ENCODE data around the gene RNPEPL1. TPM values are rescaled to one million over a fixed set of nuclear protein-coding genes. Genes with fewer than 3 reads are reported as not detected.
A peak's percentile ranks its signal among the peaks of the same experiment; 100 is the strongest.

Gene RNPEPL1
- total RNA-seq, 2 donors from 2014 or later = 22.6 to 51.2 TPM

GRCh38 chr2:240601061-240601830 lies 33.0 kb downstream of the RNPEPL1 start:
- Mint-ChIP-seq H3K27ac (peak overlapping the region in 1 of 2 donors; percentile 74), H3K9me3 (no peaks in the 10 kb centered on the region), H3K36me3 (no peaks in the 10 kb centered on the region)
- no peak for DNase-seq (ENCODE audit: low spot score in 2 of 2)
- ATAC-seq = no peak

- Mint-ChIP-seq H3K36me3 (no peaks in the 10 kb centered on the region), H3K9me3 (no peaks in the 10 kb centered on the region), H3K27ac (peak overlapping the region in 1 of 2 donors; percentile 74)
- DNase-seq (ENCODE audit: low spot score in 2 of 2) = no peak
- no peak for ATAC-seq
Measured at GRCh38 chr2:240601831-240602160, 33.5 kb downstream of the RNPEPL1 start.

DNA sequence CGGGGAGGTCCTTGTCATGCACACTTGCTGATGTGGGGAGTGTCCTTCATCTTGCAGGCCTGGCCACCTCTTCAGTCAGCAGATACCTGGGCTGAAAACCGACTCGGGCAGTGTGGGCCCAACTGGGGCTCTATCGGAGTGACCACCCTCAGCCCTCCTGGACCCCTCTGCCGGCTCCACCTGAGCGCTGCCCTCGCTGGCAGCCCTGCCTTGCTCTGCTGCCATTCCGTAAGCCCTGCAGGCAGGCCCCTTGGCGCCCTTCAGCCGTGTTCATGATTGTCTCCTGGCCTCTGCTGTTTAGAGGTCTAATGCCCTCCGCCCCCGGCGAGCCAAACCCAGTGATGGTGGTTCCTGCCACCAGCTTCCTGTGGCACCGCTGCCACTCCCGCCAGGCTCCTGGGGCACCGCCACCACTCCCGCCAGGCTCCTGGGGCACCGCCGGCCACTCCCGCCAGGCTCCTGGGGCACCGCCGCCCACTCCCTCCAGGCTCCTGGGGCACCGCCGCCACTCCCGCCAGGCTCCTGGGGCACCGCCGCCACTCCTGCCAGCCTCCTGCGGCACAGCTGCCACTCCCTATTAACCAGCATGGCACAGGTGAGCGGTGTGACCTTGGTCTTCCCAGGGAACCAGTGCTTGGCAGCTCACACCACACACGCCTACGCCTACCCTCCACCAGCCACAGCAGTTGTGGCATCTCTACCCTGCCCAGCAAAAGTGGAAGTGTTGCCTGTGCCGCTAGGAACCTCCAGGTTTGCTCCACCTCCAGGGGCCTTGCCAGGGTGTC lies 34.2 kb downstream of the RNPEPL1 start:
- Mint-ChIP-seq H3K36me3 (no peaks in the 10 kb centered on the region), H3K27ac (peak overlapping the region in 1 of 2 donors; percentile 74), H3K9me3 (no peaks in the 10 kb centered on the region)
- no peak for ATAC-seq
- DNase-seq (ENCODE audit: low spot score in 2 of 2) = no peak

DNA sequence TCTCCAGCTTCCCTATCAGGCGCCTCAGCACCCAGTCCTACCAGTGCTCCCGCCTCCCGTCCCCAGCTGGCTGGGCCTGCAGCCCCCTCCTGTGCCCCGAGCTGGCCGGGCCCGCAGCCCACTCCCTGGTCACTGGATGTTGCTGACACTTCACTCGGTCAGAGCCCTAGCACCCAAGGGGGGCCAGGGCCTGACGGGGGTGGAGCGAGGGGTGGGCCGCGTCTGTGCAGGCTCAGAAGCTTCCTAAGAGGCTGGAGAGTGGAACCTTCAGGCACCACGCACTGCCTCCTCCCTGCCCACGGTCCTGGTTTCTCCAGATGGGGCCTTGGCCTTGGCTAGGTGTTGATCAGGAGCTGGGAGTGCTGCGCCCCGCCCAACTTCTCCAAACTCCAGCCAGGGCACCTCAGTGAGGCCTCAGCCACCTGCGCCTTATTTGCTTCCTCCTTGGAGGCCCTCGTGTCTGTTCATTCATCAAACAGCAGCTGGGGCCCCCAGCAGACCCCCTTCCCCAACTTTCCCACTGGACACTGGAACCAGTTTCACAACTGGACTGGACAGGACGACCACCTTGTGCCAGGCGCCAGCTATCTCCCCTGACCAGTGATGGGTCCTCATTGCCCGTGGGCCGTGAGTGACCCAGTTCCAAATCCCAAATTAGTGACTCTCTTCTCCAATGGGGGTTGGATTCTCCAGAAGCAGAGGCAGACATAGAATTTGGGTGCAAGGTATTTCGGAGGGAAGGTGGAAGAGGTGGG lies 35.0 kb downstream of the RNPEPL1 start:
- H3K36me3 Mint-ChIP-seq = no peaks in the 10 kb centered on the region
- no peak for DNase-seq (ENCODE audit: low spot score in 2 of 2)
- H3K9me3 Mint-ChIP-seq = no peaks in the 10 kb centered on the region
- no peak for ATAC-seq
- no peak overlapping the region for H3K27ac Mint-ChIP-seq

DNA sequence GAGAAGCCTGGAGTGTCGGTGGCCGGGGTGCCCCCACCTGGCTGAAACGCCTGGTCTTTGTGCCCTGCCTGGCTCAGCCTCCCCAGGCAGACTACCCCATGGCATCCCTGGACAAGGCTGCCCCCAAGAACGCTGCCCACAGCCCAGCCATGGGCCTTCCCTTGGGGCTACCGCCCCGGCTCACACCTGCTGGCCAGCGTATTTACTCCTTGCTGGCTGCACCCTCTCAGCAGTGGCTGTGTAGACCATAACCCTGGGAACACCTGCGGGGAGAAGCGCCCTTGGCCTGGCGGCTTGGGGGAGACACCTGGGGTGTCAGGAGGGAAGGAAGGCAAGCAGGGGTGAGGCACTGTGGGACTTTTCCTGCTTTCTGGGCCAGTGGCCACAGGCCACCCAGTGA lies 35.6 kb downstream of the RNPEPL1 start:
- ATAC-seq = no peak
- Mint-ChIP-seq H3K36me3 (no peaks in the 10 kb centered on the region), H3K9me3 (no peaks in the 10 kb centered on the region), H3K27ac (no peak overlapping the region)
- DNase-seq (ENCODE audit: low spot score in 2 of 2) = no peak

DNA sequence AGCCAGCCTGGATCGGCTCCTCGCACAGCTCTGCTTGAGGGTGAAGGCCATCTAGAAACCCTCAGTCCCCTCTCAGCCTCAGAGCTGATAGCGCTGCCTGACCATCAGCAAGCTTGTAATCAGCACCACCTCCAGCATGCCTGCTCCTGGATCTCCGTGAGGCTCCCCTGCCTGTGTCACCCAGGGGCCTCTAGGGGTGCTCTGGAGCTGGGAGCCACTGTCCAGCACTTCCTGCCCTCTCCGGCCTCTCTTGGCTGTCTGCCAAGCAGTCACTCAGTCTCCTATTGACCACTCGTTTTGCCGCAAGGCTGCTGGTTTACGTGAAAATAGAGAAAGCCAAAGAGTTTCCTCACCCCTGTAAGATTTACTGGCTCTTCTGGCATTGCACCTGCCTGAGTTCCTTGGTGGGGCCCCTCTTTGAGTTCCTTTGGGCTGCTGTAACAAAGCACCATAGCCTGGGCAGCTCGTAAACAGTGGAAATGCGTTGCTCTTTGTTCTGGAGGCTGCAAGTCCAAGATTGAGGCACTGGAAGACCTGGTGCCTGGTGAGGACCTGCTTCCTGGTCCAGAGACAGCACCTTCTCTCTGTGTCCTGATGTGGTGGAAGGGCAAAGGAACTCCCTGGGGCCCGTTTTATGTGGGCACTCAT lies 36.1 kb downstream of the RNPEPL1 start:
- DNase-seq (ENCODE audit: low spot score in 2 of 2) = no peak
- no peaks in the 10 kb centered on the region for H3K9me3 Mint-ChIP-seq
- no peaks in the 10 kb centered on the region for H3K36me3 Mint-ChIP-seq
- peak in 1 of 2 donors; percentile 22 for ATAC-seq
- no peak overlapping the region for H3K27ac Mint-ChIP-seq

- Mint-ChIP-seq H3K36me3 (no peaks in the 10 kb centered on the region), H3K9me3 (no peaks in the 10 kb centered on the region), H3K27ac (no peak overlapping the region)
- ATAC-seq = no peak
- no peak for DNase-seq (ENCODE audit: low spot score in 2 of 2)
Measured at GRCh38 chr2:240604939-240605716, 36.8 kb downstream of the RNPEPL1 start.

DNA sequence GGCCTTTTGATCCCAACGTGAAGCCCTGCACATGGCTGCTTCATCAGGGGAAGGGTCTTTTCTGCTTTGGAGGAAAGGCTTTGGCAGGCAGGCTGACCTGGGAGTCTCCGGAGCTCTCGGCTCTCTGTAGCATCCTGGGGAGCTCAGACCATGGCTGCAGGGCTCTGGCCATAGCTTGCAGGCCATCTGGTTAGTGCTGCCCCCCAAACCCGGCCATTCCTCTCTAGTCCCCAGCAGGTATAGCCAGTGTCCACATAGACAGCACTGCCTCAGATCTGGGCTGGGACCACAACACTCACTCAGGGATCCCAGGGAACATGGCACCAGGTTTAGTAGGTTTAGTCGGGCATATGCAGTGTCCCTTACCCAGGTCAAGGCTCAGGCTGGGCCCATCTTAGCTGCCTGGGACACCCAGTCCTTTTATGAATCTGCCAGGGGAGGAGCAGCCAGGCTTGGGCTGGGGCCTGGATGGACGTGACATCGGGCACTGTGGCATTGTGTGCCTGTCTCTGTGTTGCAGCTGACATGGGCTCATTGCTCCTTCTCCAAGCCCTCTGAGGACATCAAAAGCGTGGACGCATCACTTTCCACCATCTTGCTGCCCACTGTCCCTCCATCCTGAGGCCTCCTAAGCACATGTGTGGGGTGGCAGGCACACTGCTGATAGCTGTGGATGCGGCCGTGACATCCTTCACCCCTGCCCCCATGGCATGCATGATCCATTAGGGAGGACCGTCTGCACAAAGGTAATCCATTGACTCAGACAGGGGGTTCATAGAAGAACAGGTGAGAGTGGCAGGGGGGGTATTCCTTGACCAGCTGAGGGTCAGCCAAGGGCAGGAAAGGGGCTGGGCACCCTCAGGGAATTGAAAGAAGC lies 37.8 kb downstream of the RNPEPL1 start:
- no peak overlapping the region for H3K27ac Mint-ChIP-seq
- H3K36me3 Mint-ChIP-seq = no peaks in the 10 kb centered on the region
- DNase-seq (ENCODE audit: low spot score in 2 of 2) (no peak), ATAC-seq (no peak)
- H3K9me3 Mint-ChIP-seq = no peaks in the 10 kb centered on the region

GRCh38 chr2:240611601-240612210 lies 43.4 kb downstream of the RNPEPL1 start:
- H3K9me3 Mint-ChIP-seq = peaks cover 0 to 3% of the 10 kb centered on the region in 2 donors
- peaks cover 0 to 3% of the 10 kb centered on the region in 2 donors for H3K36me3 Mint-ChIP-seq
- peak in 1 of 2 donors; percentile 33 for ATAC-seq
- H3K27ac Mint-ChIP-seq = peak overlapping the region in 1 of 2 donors; percentile 85
- DNase-seq (ENCODE audit: low spot score in 2 of 2) = no peak

GRCh38 chr2:240613781-240614180 lies 45.5 kb downstream of the RNPEPL1 start:
- peaks cover 4 to 12% of the 10 kb centered on the region in 2 donors for H3K9me3 Mint-ChIP-seq
- DNase-seq (ENCODE audit: low spot score in 2 of 2) = no peak
- H3K27ac Mint-ChIP-seq = no peak overlapping the region
- no peak for ATAC-seq
- peaks cover 0 to 14% of the 10 kb centered on the region in 2 donors for H3K36me3 Mint-ChIP-seq

DNA sequence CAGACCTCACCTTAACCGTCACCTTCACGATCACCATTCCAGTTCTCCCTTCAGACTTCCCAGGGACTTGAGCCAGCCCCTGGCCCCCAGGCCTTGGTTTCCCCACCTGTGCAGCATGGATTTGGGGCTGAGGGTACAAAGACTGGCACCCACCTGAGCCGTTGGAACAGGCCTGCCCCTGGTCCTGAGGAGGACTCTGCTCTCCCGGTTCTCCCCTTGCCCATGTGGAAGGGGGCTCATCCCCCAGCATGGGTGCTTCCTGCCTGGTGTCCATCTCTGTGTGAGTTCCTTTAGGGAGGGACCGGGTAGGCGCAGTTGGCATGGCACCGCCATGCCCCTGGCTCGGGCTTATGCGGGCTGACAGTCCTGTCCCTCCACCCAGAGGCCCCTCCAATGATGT lies 46.1 kb downstream of the RNPEPL1 start:
- H3K27ac Mint-ChIP-seq = no peak overlapping the region
- no peak for DNase-seq (ENCODE audit: low spot score in 2 of 2)
- peaks cover 0 to 14% of the 10 kb centered on the region in 2 donors for H3K36me3 Mint-ChIP-seq
- ATAC-seq = no peak
- peaks cover 4 to 12% of the 10 kb centered on the region in 2 donors for H3K9me3 Mint-ChIP-seq

DNA sequence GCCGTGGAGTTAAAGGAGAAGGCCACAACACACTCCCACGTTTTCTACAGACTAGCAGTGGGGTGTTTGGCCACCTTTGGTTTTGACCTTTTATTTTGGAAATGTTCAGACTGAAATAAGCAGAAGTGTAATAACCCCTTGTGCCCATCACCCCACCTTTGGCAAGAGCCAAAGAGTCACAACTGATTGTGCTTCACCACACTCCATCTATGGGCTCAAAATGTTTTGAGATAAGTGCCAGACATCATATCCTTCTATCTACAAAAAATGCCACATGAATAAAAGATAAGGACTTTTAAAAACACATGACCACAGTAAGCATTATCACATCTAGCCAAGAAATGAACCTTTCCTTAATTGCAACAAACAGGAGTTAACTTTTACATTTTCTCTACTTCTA lies 47.1 kb downstream of the RNPEPL1 start:
- Mint-ChIP-seq H3K36me3 (peaks cover 0 to 14% of the 10 kb centered on the region in 2 donors), H3K27ac (no peak overlapping the region)

DNA sequence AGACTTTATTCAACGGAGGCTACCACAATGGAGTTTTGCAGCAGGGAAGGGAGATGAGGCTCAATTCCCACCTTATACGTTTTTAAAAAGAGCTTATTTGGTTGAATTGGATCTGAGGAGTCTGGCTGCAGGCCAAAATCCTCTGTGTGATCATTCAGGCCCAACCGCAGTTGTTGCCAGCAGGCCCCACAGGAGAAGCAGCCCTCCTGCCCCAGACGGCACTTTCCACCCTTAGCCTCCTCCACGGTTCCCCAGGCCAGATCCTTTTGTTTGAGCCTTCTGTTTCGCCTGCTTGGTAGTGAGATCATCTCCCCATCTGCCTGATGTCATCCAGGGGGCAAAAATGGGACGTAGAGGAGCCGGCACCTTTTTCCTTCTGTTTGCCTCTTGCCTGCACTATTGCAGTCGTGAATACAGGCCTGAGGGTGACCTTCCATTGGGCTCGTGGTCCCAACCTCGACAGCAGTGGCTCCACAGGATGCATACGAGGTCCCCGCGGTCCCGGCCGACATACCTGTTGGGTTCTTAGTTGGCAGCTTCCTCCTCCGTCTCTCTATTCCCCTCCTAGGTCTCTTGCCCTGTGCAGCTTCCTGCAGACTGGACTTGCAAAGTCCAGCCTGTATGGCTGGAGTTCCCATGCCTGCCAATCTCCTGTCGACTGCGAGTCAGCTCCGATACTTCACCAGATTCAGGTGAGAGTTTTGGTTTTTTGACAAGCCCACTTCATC lies 47.7 kb downstream of the RNPEPL1 start:
- Mint-ChIP-seq H3K27ac (no peak overlapping the region), H3K9me3 (peaks cover 4 to 12% of the 10 kb centered on the region in 2 donors), H3K36me3 (peaks cover 0 to 14% of the 10 kb centered on the region in 2 donors)
- no peak for ATAC-seq
- no peak for DNase-seq (ENCODE audit: low spot score in 2 of 2)

More for the DNA sequence above, 47.1 kb downstream of the RNPEPL1 start:
- H3K9me3 Mint-ChIP-seq = peaks cover 4 to 12% of the 10 kb centered on the region in 2 donors
- ATAC-seq = no peak
- DNase-seq (ENCODE audit: low spot score in 2 of 2) = no peak
